WI38 (cell line): ENCODE data around the gene CCDC88C.

Experiments used
- H3K4me3 ChIP-seq: 2 replicates; pipeline ENCODE4 v1.5.1; 2011; ENCODE audit warnings: low read depth, mild to moderate bottlenecking, control low read depth, low read length
- CTCF ChIP-seq: IDR thresholded peaks from 2 replicates; pipeline ENCODE4 v1.5.1; 2012; ENCODE audit warnings: low read depth, mild to moderate bottlenecking, control low read depth, low read length

Gene CCDC88C

GRCh38 chr14:91380123-91380522 lies 37.5 kb downstream of the CCDC88C start:
- no peak overlapping the region for H3K4me3 ChIP-seq
- TF ChIP-seq CTCF: no peak

GRCh38 chr14:91379579-91379932 lies 38.1 kb downstream of the CCDC88C start:
- TF ChIP-seq CTCF: no peak
- no peak overlapping the region for H3K4me3 ChIP-seq

GRCh38 chr14:91378930-91379578 lies 38.6 kb downstream of the CCDC88C start:
- no peak overlapping the region for H3K4me3 ChIP-seq
- TF ChIP-seq CTCF: no peak

GRCh38 chr14:91377700-91378652 lies 39.6 kb downstream of the CCDC88C start:
- H3K4me3 ChIP-seq: no peak overlapping the region
- TF ChIP-seq CTCF: no peak

- no peak overlapping the region for H3K4me3 ChIP-seq
- TF ChIP-seq CTCF: no peak
Observed at GRCh38 chr14:91376547-91377477, 40.8 kb downstream of the CCDC88C start.

- H3K4me3 ChIP-seq: no peak overlapping the region
- TF ChIP-seq CTCF: no peak
Observed at GRCh38 chr14:91375720-91376452, 41.7 kb downstream of the CCDC88C start.
